ENCODE data around the gene COMT. TPM values are rescaled to one million over a fixed set of nuclear protein-coding genes. Genes with fewer than 3 reads are reported as not detected.
"Not testable (repeated sequence)": the region's sequence is repeated elsewhere in the genome, so short reads cannot be mapped to it uniquely, and the experiment has no call there.

Gene COMT
- total RNA-seq, 1 donor from 2014 or later = 104 TPM

- DNase-seq (ENCODE audit: missing footprints) (no peak), ATAC-seq (no peak)
- intact Hi-C loops (cut with DNase I) = no loop called here
Observed at GRCh38 chr22:19921544-19922081, 20.0 kb upstream of the COMT start.

GRCh38 chr22:19923914-19924513, 17.6 kb upstream of the COMT start:
- intact Hi-C loops (cut with DNase I) = no loop called here
- ATAC-seq (no peak), DNase-seq (ENCODE audit: missing footprints) (no peak)

GRCh38 chr22:19926028-19926427, 15.5 kb upstream of the COMT start:
- DNase-seq (ENCODE audit: missing footprints); ATAC-seq; intact Hi-C loops (cut with DNase I): not testable (repeated sequence)

- ATAC-seq (no peak), DNase-seq (ENCODE audit: missing footprints) (no peak)
Observed at GRCh38 chr22:19927696-19928095, 13.9 kb upstream of the COMT start.

GRCh38 chr22:19928207-19928606, 13.4 kb upstream of the COMT start:
- intact Hi-C loops (cut with DNase I) = no loop called here
- ATAC-seq (no peak), DNase-seq (ENCODE audit: missing footprints) (no peak)

More at GRCh38 chr22:19927696-19928095, 13.9 kb upstream of the COMT start:
- intact Hi-C loops (cut with DNase I) = no loop called here

- ATAC-seq (no peak), DNase-seq (ENCODE audit: missing footprints) (no peak)
- intact Hi-C loops (cut with DNase I) = no loop called here
Observed at GRCh38 chr22:19929586-19930550, 11.7 kb upstream of the COMT start.

- intact Hi-C loops (cut with DNase I) = no loop called here
- no peak for ATAC-seq
- DNase-seq (ENCODE audit: missing footprints) = no peak
Observed at GRCh38 chr22:19930551-19931486, 10.8 kb upstream of the COMT start.

GRCh38 chr22:19931514-19931913, 10.1 kb upstream of the COMT start:
- ATAC-seq = no peak
- intact Hi-C loops (cut with DNase I) = no loop called here
- no peak for DNase-seq (ENCODE audit: missing footprints)

- intact Hi-C loops (cut with DNase I) = no loop called here
- DNase-seq (ENCODE audit: missing footprints) (no peak), ATAC-seq (peak; percentile 76)
Observed at GRCh38 chr22:19932367-19933206, 9.0 kb upstream of the COMT start.

- intact Hi-C loops (cut with DNase I) = no loop called here
- ATAC-seq = no peak
- no peak for DNase-seq (ENCODE audit: missing footprints)
Observed at GRCh38 chr22:19933341-19934241, 8.0 kb upstream of the COMT start.

GRCh38 chr22:19935123-19935718, 6.4 kb upstream of the COMT start:
- ATAC-seq; intact Hi-C loops (cut with DNase I): not testable (repeated sequence)

GRCh38 chr22:19936513-19936912, 5.1 kb upstream of the COMT start:
- ATAC-seq = no peak
- intact Hi-C loops (cut with DNase I) = no loop called here
- no peak for DNase-seq (ENCODE audit: missing footprints)

More at GRCh38 chr22:19935123-19935718, 6.4 kb upstream of the COMT start:
- DNase-seq (ENCODE audit: missing footprints) = not testable (repeated sequence)

- intact Hi-C loops (cut with DNase I) = no loop called here
- ATAC-seq (no peak), DNase-seq (ENCODE audit: missing footprints) (no peak)
Observed at GRCh38 chr22:19937616-19938473, 3.7 kb upstream of the COMT start.

GRCh38 chr22:19940536-19941364, 822 bp upstream of the COMT start:
- ATAC-seq (no peak), DNase-seq (ENCODE audit: missing footprints) (no peak)
- intact Hi-C loops (cut with DNase I) = no loop called here
